Neural cell (in vitro differentiated cells): ENCODE data around the gene VENTX. TPM values are rescaled to one million over a fixed set of nuclear protein-coding genes. Genes with fewer than 3 reads are reported as not detected.
"Not testable (repeated sequence)": the region's sequence is repeated elsewhere in the genome, so short reads cannot be mapped to it uniquely, and the experiment has no call there.

Experiments used
- H2AFZ ChIP-seq: fragments of 200-600, 300-800 bp; sonication (generic), shearing (Covaris generic); 2 replicates; pipeline ENCODE4 v1.6.0; 2014; ENCODE audit warnings: low read depth, mild to moderate bottlenecking, antibody characterized with exemption, low read length, moderate library complexity
- H3F3A ChIP-seq: fragments of 200-600 bp; shearing (Covaris generic); 2 replicates; pipeline ENCODE4 v1.6.1; 2016; ENCODE audit warnings: mild to moderate bottlenecking, moderate library complexity, mixed read lengths, antibody characterized with exemption, low read length; ENCODE audit not compliant: insufficient read depth, poor library complexity, severe bottlenecking
- H3K27ac ChIP-seq: fragments of 200-600, 300-800 bp; sonication (generic), shearing (Covaris generic); 2 replicates; pipeline ENCODE4 v1.5.1; 2014; ENCODE audit warnings: mild to moderate bottlenecking, low read length, moderate library complexity
- H3K27me3 ChIP-seq: fragments of 300-800, 200-600 bp; sonication (generic), shearing (Covaris generic); 2 replicates; pipeline ENCODE4 v1.6.0; 2014; ENCODE audit warnings: mild to moderate bottlenecking, low read depth, low read length, moderate library complexity; ENCODE audit not compliant: insufficient read depth
- H3K36me3 ChIP-seq: fragments of 300-800, 200-600 bp; sonication (generic), shearing (Covaris generic); 2 replicates; pipeline ENCODE4 v1.5.1; 2014; ENCODE audit warnings: mild to moderate bottlenecking, antibody characterized with exemption, low read length, moderate library complexity; ENCODE audit not compliant: insufficient read depth
- H3K4me2 ChIP-seq: fragments of 300-800, 200-600 bp; sonication (generic), shearing (Covaris generic); 2 replicates; pipeline ENCODE4 v1.6.0; 2014; ENCODE audit warnings: mild to moderate bottlenecking, low read length
- H3K4me3 ChIP-seq: fragments of 300-800, 200-600 bp; sonication (generic), shearing (Covaris generic); 2 replicates; pipeline ENCODE4 v1.5.1; 2014; ENCODE audit warnings: mild to moderate bottlenecking, low read length, moderate library complexity
- H3K79me2 ChIP-seq: fragments of 200-600 bp; shearing (Covaris generic); replicated peaks from 2 replicates; pipeline ENCODE4 v1.6.0; 2014; ENCODE audit warnings: mild to moderate bottlenecking, low read length, moderate library complexity; ENCODE audit not compliant: insufficient read depth
- H3K9ac ChIP-seq: fragments of 300-800, 200-600 bp; sonication (generic), shearing (Covaris generic); 2 replicates; pipeline ENCODE4 v1.6.1; 2016; ENCODE audit warnings: mild to moderate bottlenecking, low read length, mixed read lengths
- H3K9me2 ChIP-seq: fragments of 200-600 bp; shearing (Covaris generic); 2 replicates; pipeline ENCODE4 v1.6.1; 2016; ENCODE audit warnings: mild to moderate bottlenecking, low read length, mixed read lengths; ENCODE audit not compliant: insufficient read depth
- H3K9me3 ChIP-seq: fragments of 200-600, 300-800 bp; sonication (generic), shearing (Covaris generic); 2 replicates; pipeline ENCODE4 v1.6.1; 2016; ENCODE audit warnings: mild to moderate bottlenecking, mixed run types, low read length, moderate library complexity, mixed read lengths
- H4K20me1 ChIP-seq: fragments of 200-600 bp; shearing (Covaris generic); 2 replicates; pipeline ENCODE4 v1.6.1; 2016; ENCODE audit warnings: mild to moderate bottlenecking, mixed run types; ENCODE audit not compliant: insufficient read depth
- CTCF ChIP-seq: fragments of 450-650 bp; IDR thresholded peaks from 2 replicates; pipeline ENCODE4 v1.5.1; 2014; ENCODE audit warnings: antibody characterized with exemption, mild to moderate bottlenecking, moderate library complexity; ENCODE audit not compliant: poor library complexity, severe bottlenecking
- EP300 ChIP-seq: fragments of 450-650 bp; conservative IDR thresholded peaks from 2 replicates; pipeline ENCODE4 v1.6.1; 2014; ENCODE audit warnings: antibody characterized with exemption, mild to moderate bottlenecking, moderate library complexity; ENCODE audit not compliant: poor library complexity, severe bottlenecking
- EZH2 ChIP-seq: fragments of 200-600, 300-800 bp; shearing (Covaris generic), sonication (generic); IDR thresholded peaks from 2 replicates; pipeline ENCODE4 v1.6.1; 2014; ENCODE audit warnings: antibody characterized with exemption, low read length, borderline replicate concordance, mild to moderate bottlenecking; ENCODE audit not compliant: insufficient read depth, poor library complexity, severe bottlenecking
- MXI1 ChIP-seq: fragments of 450-650 bp; conservative IDR thresholded peaks from 2 replicates; pipeline ENCODE4 v1.6.1; 2014; ENCODE audit warnings: antibody characterized with exemption, mild to moderate bottlenecking; ENCODE audit not compliant: poor library complexity, severe bottlenecking
- POLR2AphosphoS5 ChIP-seq: IDR thresholded peaks from 2 replicates; pipeline ENCODE4 v1.6.1; 2012
- RAD21 ChIP-seq: fragments of 450-650 bp; conservative IDR thresholded peaks from 2 replicates; pipeline ENCODE4 v1.6.1; 2014; ENCODE audit warnings: antibody characterized with exemption, mild to moderate bottlenecking, moderate library complexity
- REST ChIP-seq: IDR thresholded peaks from 2 replicates; pipeline ENCODE4 v1.6.1; 2012; ENCODE audit warnings: borderline replicate concordance
- SMC3 ChIP-seq: fragments of 450-650 bp; conservative IDR thresholded peaks from 2 replicates; pipeline ENCODE4 v1.6.1; 2014; ENCODE audit warnings: antibody characterized with exemption, mild to moderate bottlenecking, moderate library complexity; ENCODE audit not compliant: poor library complexity
- TAF1 ChIP-seq: IDR thresholded peaks from 2 replicates; pipeline ENCODE4 v1.6.1; 2012; ENCODE audit warnings: low read depth
- polyA plus RNA-seq: library from polyadenylated mRNA; depleted of rRNA; stranded (reverse); fragments of >200 nt; gene quantifications from 2 replicates; pipeline ENCODE4 v1.2.3, GENCODE V29; 2014

The VENTX gene
- polyA plus RNA-seq, 1 donor from 2014 or later, result not detected

GRCh38 chr10:133221331-133221730, 16.3 kb upstream of the VENTX start:
- H3K36me3 ChIP-seq, result no peaks in the 10 kb centered on the region
- H3F3A ChIP-seq, result no peaks in the 10 kb centered on the region
- H3K9me2 ChIP-seq, result no peaks in the 10 kb centered on the region
- H3K27me3 ChIP-seq, result no peaks in the 10 kb centered on the region
- H2AFZ ChIP-seq, result no peak overlapping the region
- H3K4me3 ChIP-seq, result no peak overlapping the region
- H3K27ac ChIP-seq, result no peak overlapping the region
- no peak overlapping the region for H3K9ac ChIP-seq
- H3K79me2 ChIP-seq, result no peaks in the 10 kb centered on the region
- no peaks in the 10 kb centered on the region for H3K9me3 ChIP-seq
- H4K20me1 ChIP-seq, result no peaks in the 10 kb centered on the region
- no peak for TF ChIP-seq EP300
- TF ChIP-seq SMC3, result no peak
- TF ChIP-seq POLR2AphosphoS5, result no peak
- no peak for TF ChIP-seq EZH2
- no peak for TF ChIP-seq RAD21
- no peak for TF ChIP-seq REST
- no peak for TF ChIP-seq TAF1
- TF ChIP-seq MXI1, result no peak
- TF ChIP-seq CTCF, result no peak
- no peak overlapping the region for H3K4me2 ChIP-seq

GRCh38 chr10:133221756-133222155, 15.9 kb upstream of the VENTX start:
- H3K27me3 ChIP-seq, H3K36me3 ChIP-seq, H4K20me1 ChIP-seq, H3K79me2 ChIP-seq, H3K9me2 ChIP-seq, H3K9me3 ChIP-seq, H3K4me3 ChIP-seq, H3F3A ChIP-seq, H3K9ac ChIP-seq, H3K27ac ChIP-seq, H2AFZ ChIP-seq, H3K4me2 ChIP-seq: not testable (repeated sequence)

- no peak for TF ChIP-seq EZH2
- Histone ChIP-seq H3K79me2 (no peaks in the 10 kb centered on the region), H3K9me2 (no peaks in the 10 kb centered on the region), H4K20me1 (no peaks in the 10 kb centered on the region), H3K9me3 (no peaks in the 10 kb centered on the region), H3K27ac (no peak overlapping the region), H3K27me3 (peaks cover 10% of the 10 kb centered on the region), H3K4me2 (no peak overlapping the region), H3K9ac (no peak overlapping the region), H3K36me3 (no peaks in the 10 kb centered on the region), H3F3A (no peaks in the 10 kb centered on the region), H2AFZ (no peak overlapping the region), H3K4me3 (no peak overlapping the region)
Observed at GRCh38 chr10:133224076-133224475, 13.6 kb upstream of the VENTX start.
